Kidney (tissue), 14 donors: ENCODE results near the gene GLYATL3. TPM values are rescaled to one million over a fixed set of nuclear protein-coding genes. Genes with fewer than 3 reads are reported as not detected.

Experiments
- DNase-seq, 5 donors: peaks; one replicate each; pipeline ENCODE4 v3.0.0-alpha.2; 2013 to 2020
- FAIRE-seq: peaks from 2 replicates; lab custom pipeline; 2012; peaks lifted over from hg19 to GRCh38; lab: Jason Lieb, UNC
- H3K27ac ChIP-seq, 2 donors: one replicate each; pipeline ENCODE4 v1.7.0; 2013; ENCODE audit warnings: low read depth in 2 of 2, low read length in 2 of 2, inconsistent platforms in 1 of 2
- H3K27me3 ChIP-seq: one replicate; pipeline ENCODE4 v1.7.1; 2013; ENCODE audit warnings: low read length, inconsistent platforms; ENCODE audit not compliant: control insufficient read depth, insufficient read depth
- H3K36me3 ChIP-seq, 3 donors: one replicate each; pipeline versions ENCODE4 v1.7.0 to v1.7.1; 2013; ENCODE audit warnings: low read length in 3 of 3, control low read depth in 1 of 3, inconsistent platforms in 1 of 3; ENCODE audit not compliant: insufficient read depth in 3 of 3, control insufficient read depth in 2 of 3
- H3K4me1 ChIP-seq, 3 donors: one replicate each; pipeline versions ENCODE4 v1.7.0 to v1.7.1; 2013; ENCODE audit warnings: low read length in 3 of 3, inconsistent platforms in 1 of 3, low read depth in 1 of 3; ENCODE audit not compliant: control insufficient read depth in 2 of 3, insufficient read depth in 2 of 3
- H3K4me3 ChIP-seq, 3 donors: one replicate each; pipeline versions ENCODE4 v1.7.0 to v1.8.1; 2013; ENCODE audit warnings: low read length in 3 of 3, control low read depth in 1 of 3, inconsistent platforms in 1 of 3
- H3K9ac ChIP-seq, 3 donors: one replicate each; pipeline versions ENCODE4 v1.7.0 to v1.7.1; 2013; ENCODE audit warnings: low read length in 3 of 3, control low read depth in 1 of 3, inconsistent platforms in 1 of 3
- H3K9me3 ChIP-seq, 3 donors: one replicate each; pipeline versions ENCODE4 v1.7.0 to v1.7.1; 2013; ENCODE audit warnings: low read length in 3 of 3, control low read depth in 1 of 3, inconsistent platforms in 1 of 3; ENCODE audit not compliant: control insufficient read depth in 2 of 3, insufficient read depth in 1 of 3
- intact Hi-C: fragments of 100-400 bp; cut with DNase I; formaldehyde crosslinking; loops from one replicate; pipeline ENCODE4 v1.11.1; 2022
- polyA plus RNA-seq: library from polyadenylated mRNA; stranded (reverse); fragments of 350-450 nt; fragmentation: Illumina TruSeq; extraction: RNeasy Lipid Tissue Mini Kit (QIAGEN cat#74804); gene quantifications from one replicate; pipeline ENCODE4 v1.2.3, GENCODE V29; 2014; ENCODE audit warnings: low read depth, low replicate concordance; ENCODE audit not compliant: insufficient read depth
- total RNA-seq: library from RNA; stranded (reverse); fragmentation: NEBNext Ultra II Directional; extraction: Animal tissue kit (Norgen Biotek cat#: 25700); gene quantifications from one replicate; pipeline ENCODE4 v1.2.1, GENCODE V29; 2021
- TF ChIP-seq, protein P1 (sequence below): IDR thresholded peaks from 3 replicates; pipeline ENCODE4 v1.5.1; 2012; ENCODE audit warnings: mild to moderate bottlenecking, moderate library complexity, borderline replicate concordance; ENCODE audit not compliant: insufficient read depth; ENCODE audit errors: extremely low read depth
- donor health status: control.
- donor health status: control.
- donor health status: control.
- donor health status: control.
- donor health status: control.
- donor health status: DM: yes; HTN: yes; CAD: no.
- donor health status: Normal renal cell carcinoma (clear cell type).

The GLYATL3 gene
- total and polyA plus RNA-seq, 2 donors from 2014 or later, result not detected

DNA sequence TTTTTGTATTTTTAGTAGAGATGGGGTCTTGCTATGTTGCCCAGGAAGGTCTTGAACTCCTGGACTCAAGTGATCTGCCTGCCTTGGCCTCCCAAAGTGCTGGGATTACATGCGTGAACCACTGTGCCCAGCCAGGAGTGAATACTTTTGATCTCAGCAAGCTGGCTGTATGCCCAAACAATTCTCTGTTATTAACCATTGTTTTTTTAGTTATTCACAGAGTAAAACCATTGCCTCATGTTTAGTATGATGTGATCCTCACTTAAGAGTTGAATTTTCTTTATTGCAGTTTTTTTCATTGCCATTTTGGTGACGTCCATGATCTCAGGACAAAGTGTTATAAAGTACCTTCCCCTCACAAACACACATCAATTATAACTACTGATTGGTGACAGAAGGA, 65.5 kb downstream of the GLYATL3 start:
- H3K27me3 ChIP-seq, result no peaks in the 10 kb centered on the region
- no peak overlapping the region for H3K9ac ChIP-seq
- TF ChIP-seq, protein P1, sequence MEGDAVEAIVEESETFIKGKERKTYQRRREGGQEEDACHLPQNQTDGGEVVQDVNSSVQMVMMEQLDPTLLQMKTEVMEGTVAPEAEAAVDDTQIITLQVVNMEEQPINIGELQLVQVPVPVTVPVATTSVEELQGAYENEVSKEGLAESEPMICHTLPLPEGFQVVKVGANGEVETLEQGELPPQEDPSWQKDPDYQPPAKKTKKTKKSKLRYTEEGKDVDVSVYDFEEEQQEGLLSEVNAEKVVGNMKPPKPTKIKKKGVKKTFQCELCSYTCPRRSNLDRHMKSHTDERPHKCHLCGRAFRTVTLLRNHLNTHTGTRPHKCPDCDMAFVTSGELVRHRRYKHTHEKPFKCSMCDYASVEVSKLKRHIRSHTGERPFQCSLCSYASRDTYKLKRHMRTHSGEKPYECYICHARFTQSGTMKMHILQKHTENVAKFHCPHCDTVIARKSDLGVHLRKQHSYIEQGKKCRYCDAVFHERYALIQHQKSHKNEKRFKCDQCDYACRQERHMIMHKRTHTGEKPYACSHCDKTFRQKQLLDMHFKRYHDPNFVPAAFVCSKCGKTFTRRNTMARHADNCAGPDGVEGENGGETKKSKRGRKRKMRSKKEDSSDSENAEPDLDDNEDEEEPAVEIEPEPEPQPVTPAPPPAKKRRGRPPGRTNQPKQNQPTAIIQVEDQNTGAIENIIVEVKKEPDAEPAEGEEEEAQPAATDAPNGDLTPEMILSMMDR, result no peak
- H3K4me1 ChIP-seq, result no peaks in the 10 kb centered on the region
- FAIRE-seq, result no peak
- no peak for DNase-seq
- no peak overlapping the region for H3K4me3 ChIP-seq
- no peak overlapping the region for H3K27ac ChIP-seq
- H3K36me3 ChIP-seq, result no peaks in the 10 kb centered on the region
- no peaks in the 10 kb centered on the region for H3K9me3 ChIP-seq
- intact Hi-C loops, result no loop called here

DNA sequence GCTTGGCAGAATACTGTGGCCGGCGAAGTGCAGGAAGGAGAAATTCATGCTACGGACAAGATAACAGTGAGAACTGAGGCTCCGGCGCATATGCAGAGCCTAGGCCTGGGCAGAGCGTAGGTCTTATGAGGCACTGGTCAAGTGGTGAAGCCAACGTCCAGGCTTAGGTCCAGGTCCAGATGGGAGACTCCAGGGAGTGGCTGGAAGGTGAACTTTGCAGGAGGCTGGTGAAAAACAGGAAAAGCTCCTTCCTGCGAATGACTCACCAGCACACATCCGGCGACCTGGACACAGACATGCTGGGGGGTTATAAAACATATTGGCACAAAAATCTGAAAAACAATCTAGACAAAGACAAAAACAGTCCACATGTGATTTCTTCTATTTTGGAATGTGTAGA, 66.1 kb downstream of the GLYATL3 start:
- TF ChIP-seq, protein P1, result no peak
- DNase-seq (peak in 1 of 5 donors; percentile 11), FAIRE-seq (no peak)
- Histone ChIP-seq H3K27me3 (no peaks in the 10 kb centered on the region), H3K9ac (no peak overlapping the region), H3K27ac (no peak overlapping the region), H3K4me1 (no peaks in the 10 kb centered on the region), H3K36me3 (no peaks in the 10 kb centered on the region), H3K4me3 (no peak overlapping the region), H3K9me3 (no peaks in the 10 kb centered on the region)
- intact Hi-C loops, result no loop called here

DNA sequence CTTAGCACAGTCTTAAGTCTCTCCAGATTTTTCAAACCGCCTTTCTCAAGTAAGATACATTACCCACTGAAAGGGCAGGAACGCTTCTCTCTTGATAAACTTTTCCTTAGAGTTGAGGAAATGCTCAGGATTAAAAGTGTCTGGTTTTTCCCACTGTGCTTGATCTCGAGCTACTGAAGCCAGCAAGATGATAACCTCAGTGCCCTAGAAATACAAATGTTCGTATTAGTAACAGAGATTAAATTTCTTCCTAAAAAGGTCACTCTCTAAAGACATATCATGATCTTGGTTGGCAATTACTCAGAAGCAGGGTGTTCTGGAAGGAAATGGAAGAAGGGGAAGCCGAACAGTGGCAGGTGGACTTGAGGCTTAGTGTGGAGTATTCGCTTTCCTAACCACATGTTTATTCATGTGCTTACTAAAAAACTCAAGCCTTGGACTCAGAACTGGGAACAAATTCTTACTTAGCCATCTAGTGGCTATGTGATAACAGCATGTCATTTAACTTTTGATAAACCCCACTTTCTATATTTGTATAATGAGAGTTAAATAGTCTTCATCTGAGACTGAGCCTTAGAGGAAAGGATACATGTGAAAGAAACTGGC, 70.9 kb downstream of the GLYATL3 start:
- FAIRE-seq (no peak), DNase-seq (no peak)
- no peaks in the 10 kb centered on the region for H3K4me1 ChIP-seq
- H3K27me3 ChIP-seq, result no peaks in the 10 kb centered on the region
- TF ChIP-seq, protein P1, result no peak
- intact Hi-C loops, result no loop called here
- H3K27ac ChIP-seq, result no peak overlapping the region
- H3K36me3 ChIP-seq, result no peaks in the 10 kb centered on the region
- no peak overlapping the region for H3K4me3 ChIP-seq
- H3K9me3 ChIP-seq, result no peaks in the 10 kb centered on the region
- H3K9ac ChIP-seq, result no peak overlapping the region

GRCh38 chr6:49576618-49577017, 76.9 kb downstream of the GLYATL3 start:
- Histone ChIP-seq H3K27me3 (no peaks in the 10 kb centered on the region), H3K36me3 (no peaks in the 10 kb centered on the region), H3K9ac (no peak overlapping the region), H3K9me3 (no peaks in the 10 kb centered on the region), H3K27ac (no peak overlapping the region), H3K4me1 (no peaks in the 10 kb centered on the region), H3K4me3 (no peak overlapping the region)
- DNase-seq (no peak), FAIRE-seq (no peak)
- intact Hi-C loops, result no loop called here
- TF ChIP-seq, protein P1, result no peak
